ENCODE measurements around the gene PPP6R1.
"Not testable (repeated sequence)": the region's sequence is repeated elsewhere in the genome, so short reads cannot be mapped to it uniquely, and the experiment has no call there.

Gene PPP6R1

GRCh38 chr19:55241935-55242464 lies 16.8 kb downstream of the PPP6R1 start:
- DNase-seq, result no peak

- no peak for DNase-seq
These were observed 17.5 kb downstream of the PPP6R1 start for GRCh38 chr19:55241143-55241934.

GRCh38 chr19:55240713-55241020 lies 18.1 kb downstream of the PPP6R1 start:
- DNase-seq, result no peak

- no peak for DNase-seq
These were observed 19.8 kb downstream of the PPP6R1 start for GRCh38 chr19:55239004-55239403.

GRCh38 chr19:55238030-55238429 lies 20.8 kb downstream of the PPP6R1 start:
- no peak for DNase-seq

- no peak for DNase-seq
These were observed 25.8 kb downstream of the PPP6R1 start for GRCh38 chr19:55232986-55233385.

- DNase-seq, result no peak
These were observed 26.6 kb downstream of the PPP6R1 start for GRCh38 chr19:55232286-55232602.

GRCh38 chr19:55231391-55232285 lies 27.2 kb downstream of the PPP6R1 start:
- DNase-seq, result no peak

GRCh38 chr19:55230780-55231179 lies 28.0 kb downstream of the PPP6R1 start:
- DNase-seq, result no peak

GRCh38 chr19:55230329-55230728 lies 28.5 kb downstream of the PPP6R1 start:
- no peak for DNase-seq

- DNase-seq, result no peak
These were observed 29.0 kb downstream of the PPP6R1 start for GRCh38 chr19:55229789-55230182.

GRCh38 chr19:55229145-55229788 lies 29.6 kb downstream of the PPP6R1 start:
- no peak for DNase-seq

GRCh38 chr19:55228403-55229031 lies 30.3 kb downstream of the PPP6R1 start, which contains the start of gene TMEM86B:
Gene TMEM86B, minus strand, starts transcription at chr19:55228763. Its CDS starts 22 bp downstream, at chr19:55228741.
- DNase-seq, result no peak

- DNase-seq, result no peak
These were observed 30.8 kb downstream of the PPP6R1 start for GRCh38 chr19:55228015-55228391.

GRCh38 chr19:55227241-55228014 lies 31.4 kb downstream of the PPP6R1 start:
- no peak for DNase-seq

GRCh38 chr19:55226788-55227187 lies 32.0 kb downstream of the PPP6R1 start:
- no peak for DNase-seq

- DNase-seq, result no peak
These were observed 32.5 kb downstream of the PPP6R1 start for GRCh38 chr19:55226273-55226672.

- no peak for DNase-seq
These were observed 33.3 kb downstream of the PPP6R1 start for GRCh38 chr19:55225415-55225958.

- not testable (repeated sequence) for DNase-seq
These were observed 34.0 kb downstream of the PPP6R1 start for GRCh38 chr19:55224679-55225414.

- DNase-seq, result no peak
These were observed 34.7 kb downstream of the PPP6R1 start for GRCh38 chr19:55224038-55224665.
